ENCODE results near the gene ERCC1.

DNA sequence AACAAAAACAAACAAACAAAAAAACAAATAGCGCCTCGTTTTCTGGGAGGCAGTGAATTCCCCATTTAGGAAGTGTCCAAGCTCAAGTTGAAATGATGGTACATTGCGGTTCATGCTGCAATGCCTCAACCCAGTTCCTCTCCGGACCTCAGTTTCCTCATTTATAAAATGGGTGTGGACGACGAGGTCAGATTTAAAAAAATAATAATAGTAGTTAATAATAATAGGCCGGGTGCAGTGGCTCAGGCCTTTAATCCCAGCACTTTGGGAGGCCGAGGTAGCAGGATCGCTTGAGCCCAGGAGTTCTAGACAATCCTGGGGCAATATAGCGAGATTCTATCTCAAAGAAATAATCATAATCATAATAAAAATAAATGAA, 15.5 kb upstream of the ERCC1 start:
- TF ChIP-seq POLR2AphosphoS5 (IDR thresholded peaks at IDR 0.05) (no peak), POLR2A (IDR thresholded peaks at IDR 0.05) (no peak)

Measured in transverse colon (tissue), 3 donors.